GM12875 (cell line): Measurements from ENCODE around the gene FSTL4.
A peak's percentile ranks its signal among the peaks of the same experiment; 100 is the strongest.

Experiments used
- H3K4me3 ChIP-seq: one replicate; pipeline ENCODE4 v1.5.1; 2011; ENCODE audit warnings: low read depth, low read length, control low read depth
- TF ChIP-seq, protein P1 (sequence below): IDR thresholded peaks from 2 replicates; pipeline ENCODE4 v1.5.1; 2011; ENCODE audit warnings: low read depth, mild to moderate bottlenecking, control low read depth, inconsistent platforms, low read length, moderate library complexity, borderline replicate concordance; ENCODE audit not compliant: insufficient read depth

Gene FSTL4

DNA sequence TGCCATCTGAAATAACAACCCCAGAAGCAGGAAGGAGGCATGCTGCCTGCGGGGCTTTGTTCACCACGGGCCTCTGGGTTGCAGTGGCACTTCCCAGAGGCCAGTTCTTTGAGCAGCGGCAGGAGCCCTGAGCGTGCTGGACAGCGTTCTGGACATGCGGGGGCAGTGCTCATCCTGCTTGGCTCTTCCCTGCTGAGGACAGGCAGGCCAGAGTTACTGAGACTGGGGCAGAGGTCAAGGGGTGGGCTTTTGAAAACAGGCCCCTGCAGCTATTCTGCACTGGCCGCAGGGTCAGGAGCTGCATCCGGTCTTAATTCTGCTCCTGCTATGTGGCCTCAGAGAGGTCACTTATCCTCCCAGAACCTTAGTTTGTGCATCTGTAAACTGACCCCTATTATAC lies 258.6 kb downstream of the FSTL4 start:
- no peak overlapping the region for H3K4me3 ChIP-seq
- TF ChIP-seq, protein P1, sequence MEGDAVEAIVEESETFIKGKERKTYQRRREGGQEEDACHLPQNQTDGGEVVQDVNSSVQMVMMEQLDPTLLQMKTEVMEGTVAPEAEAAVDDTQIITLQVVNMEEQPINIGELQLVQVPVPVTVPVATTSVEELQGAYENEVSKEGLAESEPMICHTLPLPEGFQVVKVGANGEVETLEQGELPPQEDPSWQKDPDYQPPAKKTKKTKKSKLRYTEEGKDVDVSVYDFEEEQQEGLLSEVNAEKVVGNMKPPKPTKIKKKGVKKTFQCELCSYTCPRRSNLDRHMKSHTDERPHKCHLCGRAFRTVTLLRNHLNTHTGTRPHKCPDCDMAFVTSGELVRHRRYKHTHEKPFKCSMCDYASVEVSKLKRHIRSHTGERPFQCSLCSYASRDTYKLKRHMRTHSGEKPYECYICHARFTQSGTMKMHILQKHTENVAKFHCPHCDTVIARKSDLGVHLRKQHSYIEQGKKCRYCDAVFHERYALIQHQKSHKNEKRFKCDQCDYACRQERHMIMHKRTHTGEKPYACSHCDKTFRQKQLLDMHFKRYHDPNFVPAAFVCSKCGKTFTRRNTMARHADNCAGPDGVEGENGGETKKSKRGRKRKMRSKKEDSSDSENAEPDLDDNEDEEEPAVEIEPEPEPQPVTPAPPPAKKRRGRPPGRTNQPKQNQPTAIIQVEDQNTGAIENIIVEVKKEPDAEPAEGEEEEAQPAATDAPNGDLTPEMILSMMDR: no peak

DNA sequence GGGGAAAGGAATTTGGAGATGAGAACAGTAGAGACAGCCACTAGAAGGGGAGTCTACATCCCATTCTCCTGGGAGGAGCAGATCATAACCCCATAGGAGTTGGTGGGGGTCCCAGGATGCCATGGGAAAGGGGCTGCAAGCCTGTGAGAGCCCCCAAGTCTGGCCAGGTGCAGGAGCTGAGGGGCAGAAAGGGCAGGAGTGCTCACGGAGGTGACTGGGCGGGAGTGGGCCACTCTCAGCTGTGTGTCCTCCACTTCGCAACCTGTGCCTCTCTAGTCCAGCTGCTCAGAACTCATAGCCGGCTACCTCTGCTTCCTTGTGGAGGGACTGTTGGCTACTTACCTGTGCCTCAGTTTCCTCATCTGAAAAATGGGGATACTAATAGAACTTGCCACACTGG lies 263.9 kb downstream of the FSTL4 start:
- TF ChIP-seq, protein P1: no peak
- no peak overlapping the region for H3K4me3 ChIP-seq

DNA sequence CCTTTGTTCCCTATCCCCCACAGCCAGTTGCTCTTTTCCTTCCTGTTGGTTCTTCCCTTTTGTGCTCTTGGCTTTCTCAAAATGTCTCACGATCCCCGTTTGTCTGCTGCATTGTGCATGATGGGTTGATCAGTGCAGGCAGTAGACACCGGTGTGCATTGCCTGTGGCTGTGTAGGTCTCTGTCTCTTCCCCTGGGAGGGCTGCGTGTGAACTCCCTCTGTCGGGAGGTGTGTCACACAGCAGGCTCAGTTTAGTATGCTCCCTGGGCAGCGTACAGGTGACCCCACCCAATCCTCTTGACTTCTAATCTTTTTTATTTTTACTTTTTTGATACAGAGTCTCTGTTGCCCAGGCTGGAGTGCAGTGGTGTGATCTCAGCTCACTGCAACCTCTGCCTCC lies 265.3 kb downstream of the FSTL4 start:
- TF ChIP-seq, protein P1: peak; percentile 47
- no peak overlapping the region for H3K4me3 ChIP-seq

DNA sequence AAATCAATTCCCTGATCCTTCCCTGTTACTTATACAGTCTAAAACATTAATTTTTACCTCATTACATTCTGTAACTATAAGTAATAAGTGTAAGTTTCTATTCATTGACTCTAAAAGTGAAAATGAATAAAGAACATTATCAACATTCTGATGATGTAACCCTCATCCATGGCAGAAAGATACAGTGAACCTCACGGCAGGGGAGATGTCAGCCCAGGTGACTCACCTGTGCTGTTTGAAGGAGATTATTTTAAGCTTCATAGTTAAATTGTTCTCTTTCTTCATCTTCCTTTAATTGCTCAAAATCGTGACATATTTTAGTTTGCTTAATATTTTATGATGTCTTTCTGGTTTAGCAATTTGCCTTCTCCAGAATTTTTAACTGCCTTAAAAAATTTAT lies 268.1 kb downstream of the FSTL4 start:
- TF ChIP-seq, protein P1: no peak
- no peak overlapping the region for H3K4me3 ChIP-seq

DNA sequence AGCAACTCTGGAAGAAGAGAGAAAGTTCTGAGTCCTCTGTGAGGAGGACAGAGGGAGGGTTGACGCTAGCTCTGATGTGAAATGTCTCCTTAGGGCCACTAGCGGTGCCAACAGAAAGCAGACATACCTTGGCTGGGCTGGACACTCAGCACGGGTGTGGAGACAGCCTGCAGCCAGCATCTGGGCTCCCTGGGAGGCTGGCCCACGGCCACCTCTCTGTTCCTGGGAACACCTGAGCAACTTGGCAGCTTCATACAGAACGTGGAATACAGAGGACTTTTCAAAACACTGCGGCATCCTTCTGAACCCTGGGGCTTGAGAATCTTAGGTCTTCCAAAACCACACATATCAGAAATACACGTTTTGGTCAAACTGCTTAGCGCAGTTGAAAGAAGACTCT lies 269.1 kb downstream of the FSTL4 start:
- TF ChIP-seq, protein P1: no peak
- H3K4me3 ChIP-seq: no peak overlapping the region

DNA sequence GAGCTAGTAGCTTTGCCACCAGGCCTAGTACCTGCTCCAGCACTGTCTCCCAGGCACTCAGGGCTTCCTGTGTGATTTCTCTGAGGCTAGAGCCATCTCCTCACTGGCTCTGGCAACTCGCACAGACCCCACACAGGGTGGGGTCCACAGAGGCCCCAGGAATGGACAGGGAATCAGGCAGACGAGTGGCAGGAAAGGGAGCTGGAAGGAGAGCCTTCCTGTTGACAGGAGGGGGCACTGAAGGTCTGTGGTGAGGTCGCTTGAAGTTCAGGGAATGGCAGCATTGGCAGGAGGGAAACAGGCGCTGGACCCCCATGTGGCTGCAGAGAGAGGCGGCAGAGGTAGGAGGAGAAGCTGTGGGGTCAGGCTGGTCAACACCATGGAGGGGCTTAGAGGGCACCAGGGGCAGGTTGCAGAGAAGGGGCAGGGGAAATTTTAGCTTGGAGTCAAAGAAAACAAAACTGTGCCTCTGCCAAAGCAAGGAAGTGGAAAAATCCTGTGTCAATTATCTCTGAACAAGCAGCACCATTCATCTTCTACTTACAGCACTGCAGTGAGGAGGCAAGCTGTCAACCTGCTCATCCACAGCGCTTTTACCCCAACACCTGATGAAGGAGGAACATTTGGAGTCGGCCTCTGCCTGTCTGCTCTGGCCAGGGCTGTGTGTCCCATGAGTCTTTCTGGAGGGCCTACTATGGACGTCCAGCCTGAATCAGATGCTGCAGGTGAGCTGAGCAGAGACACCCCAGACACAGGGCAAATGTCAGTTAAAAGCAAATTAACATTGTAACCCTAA lies 270.2 kb downstream of the FSTL4 start:
- H3K4me3 ChIP-seq: no peak overlapping the region
- TF ChIP-seq, protein P1: no peak

DNA sequence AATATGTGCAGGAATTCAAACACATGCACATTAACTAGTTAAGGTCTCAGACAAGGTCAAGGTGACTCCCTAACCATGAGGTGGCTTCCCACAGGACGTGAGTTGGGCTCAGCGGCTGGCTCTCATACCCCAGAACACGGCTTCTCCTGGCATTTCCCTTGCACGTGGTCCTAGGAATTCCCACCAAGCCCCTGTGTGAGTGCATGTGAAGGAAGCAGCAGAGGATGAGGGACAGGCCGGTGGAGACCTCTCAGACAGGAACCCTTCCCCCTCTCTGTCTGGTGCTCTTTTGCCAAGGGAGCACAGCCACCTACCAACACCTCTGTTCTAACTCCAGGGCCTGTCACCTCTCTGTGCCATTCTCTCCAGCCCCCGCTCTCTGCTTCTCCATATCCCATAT lies 271.0 kb downstream of the FSTL4 start:
- TF ChIP-seq, protein P1: no peak
- no peak overlapping the region for H3K4me3 ChIP-seq
